ENCODE data around the gene CYTH1.

The CYTH1 gene

DNA sequence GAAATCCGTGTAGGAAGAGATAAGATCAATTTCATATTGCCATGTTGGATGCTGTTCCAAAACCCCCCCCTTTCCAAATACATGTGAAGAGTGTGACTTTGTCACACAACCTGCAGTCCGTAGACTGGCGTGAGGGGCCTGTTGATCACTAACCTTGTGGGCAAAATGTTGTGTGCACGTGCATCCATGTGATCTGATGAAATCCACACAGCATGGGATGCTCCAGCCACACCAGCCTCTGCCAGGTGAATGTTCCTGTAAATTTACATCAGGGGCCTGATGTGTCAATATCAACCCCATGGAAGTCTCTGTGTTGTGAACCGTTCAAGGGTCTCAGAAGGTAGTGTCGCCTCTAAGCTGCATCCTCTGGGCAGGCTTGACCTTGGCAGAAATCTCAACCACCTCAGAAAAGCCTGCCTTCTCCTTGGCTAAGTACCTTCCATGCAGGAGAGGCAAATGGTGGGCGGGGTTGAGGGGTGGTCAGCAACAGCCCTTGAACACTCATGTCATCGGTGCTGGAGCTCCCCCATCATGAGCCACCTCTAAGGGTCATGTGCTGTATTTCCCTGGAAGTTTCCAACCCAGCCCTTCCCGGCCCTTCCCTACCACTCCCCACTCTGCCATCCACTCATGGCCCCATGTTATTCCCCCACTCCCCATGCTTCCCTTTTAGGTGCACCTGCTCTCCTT is 126.7 kb downstream of the CYTH1 start:
- no peak overlapping the region for H3K4me3 ChIP-seq (ENCODE audit: low read depth, low read length)
- TF ChIP-seq, protein P1, sequence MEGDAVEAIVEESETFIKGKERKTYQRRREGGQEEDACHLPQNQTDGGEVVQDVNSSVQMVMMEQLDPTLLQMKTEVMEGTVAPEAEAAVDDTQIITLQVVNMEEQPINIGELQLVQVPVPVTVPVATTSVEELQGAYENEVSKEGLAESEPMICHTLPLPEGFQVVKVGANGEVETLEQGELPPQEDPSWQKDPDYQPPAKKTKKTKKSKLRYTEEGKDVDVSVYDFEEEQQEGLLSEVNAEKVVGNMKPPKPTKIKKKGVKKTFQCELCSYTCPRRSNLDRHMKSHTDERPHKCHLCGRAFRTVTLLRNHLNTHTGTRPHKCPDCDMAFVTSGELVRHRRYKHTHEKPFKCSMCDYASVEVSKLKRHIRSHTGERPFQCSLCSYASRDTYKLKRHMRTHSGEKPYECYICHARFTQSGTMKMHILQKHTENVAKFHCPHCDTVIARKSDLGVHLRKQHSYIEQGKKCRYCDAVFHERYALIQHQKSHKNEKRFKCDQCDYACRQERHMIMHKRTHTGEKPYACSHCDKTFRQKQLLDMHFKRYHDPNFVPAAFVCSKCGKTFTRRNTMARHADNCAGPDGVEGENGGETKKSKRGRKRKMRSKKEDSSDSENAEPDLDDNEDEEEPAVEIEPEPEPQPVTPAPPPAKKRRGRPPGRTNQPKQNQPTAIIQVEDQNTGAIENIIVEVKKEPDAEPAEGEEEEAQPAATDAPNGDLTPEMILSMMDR (IDR thresholded peaks at IDR 0.05; ENCODE audit: low read depth, low read length), result no peak

GRCh38 chr17:78654325-78654724 is 127.7 kb downstream of the CYTH1 start:
- no peak overlapping the region for H3K4me3 ChIP-seq (ENCODE audit: low read depth, low read length)
- TF ChIP-seq, protein P1 (IDR thresholded peaks at IDR 0.05; ENCODE audit: low read depth, low read length), result no peak

DNA sequence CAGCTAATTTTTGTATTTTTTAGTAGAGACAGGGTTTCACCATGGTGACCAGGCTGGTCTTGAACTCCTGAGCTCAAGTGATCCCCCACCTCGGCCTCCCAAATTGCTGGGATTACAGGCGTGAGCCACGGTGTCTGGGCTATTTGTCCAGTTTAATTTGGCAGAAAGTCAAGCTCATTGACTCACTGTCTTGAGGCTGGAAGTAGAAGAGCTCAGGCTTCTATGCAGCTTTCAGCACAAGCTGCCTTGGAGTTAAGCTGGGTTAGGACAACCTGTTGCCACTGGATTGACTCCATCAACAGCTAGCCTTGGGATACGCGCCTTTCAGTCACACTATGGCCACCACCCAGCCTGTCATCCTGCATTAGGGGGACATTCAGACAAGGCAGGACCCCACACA is 128.7 kb downstream of the CYTH1 start:
- TF ChIP-seq, protein P1 (IDR thresholded peaks at IDR 0.05; ENCODE audit: low read depth, low read length), result no peak
- no peak overlapping the region for H3K4me3 ChIP-seq (ENCODE audit: low read depth, low read length)

DNA sequence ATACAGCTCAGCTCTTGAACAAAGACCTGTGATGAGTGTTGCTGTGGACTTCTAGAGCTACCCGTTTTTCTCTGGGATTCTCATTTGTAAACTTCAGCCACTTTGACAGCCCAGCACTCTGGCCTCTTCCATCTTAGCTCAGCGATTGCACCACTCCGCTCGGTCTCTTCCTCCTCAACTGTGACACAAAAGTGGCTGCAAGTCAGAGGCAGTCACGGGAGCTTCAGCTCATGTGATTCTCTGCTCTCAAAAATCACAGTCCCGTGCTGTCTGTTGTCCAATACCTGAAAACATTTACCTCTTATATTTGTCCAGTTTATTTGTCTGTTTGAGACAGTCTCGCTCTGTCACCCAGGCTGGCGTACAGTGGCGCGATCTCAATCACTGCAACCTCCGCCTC is 129.2 kb downstream of the CYTH1 start:
- H3K4me3 ChIP-seq (ENCODE audit: low read depth, low read length), result no peak overlapping the region
- TF ChIP-seq, protein P1 (IDR thresholded peaks at IDR 0.05; ENCODE audit: low read depth, low read length), result no peak

DNA sequence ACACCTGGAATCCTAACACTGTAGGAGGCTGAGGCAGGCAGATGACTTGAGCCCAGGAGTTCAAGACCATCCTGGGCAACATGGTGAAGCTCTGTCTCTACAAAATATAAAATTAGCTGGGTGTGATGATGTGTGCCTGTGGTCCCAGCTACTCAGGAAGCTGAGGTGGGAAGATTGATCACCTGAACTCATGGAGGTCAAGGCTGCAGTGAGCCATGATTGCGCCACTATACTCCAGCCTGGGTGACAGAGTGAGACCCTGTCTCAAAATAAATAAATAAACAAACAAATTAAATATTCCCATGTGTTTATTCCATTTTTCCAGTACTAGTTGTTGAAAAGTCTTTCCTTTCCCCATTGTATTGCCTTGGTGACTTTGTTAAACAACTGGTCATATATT is 130.0 kb downstream of the CYTH1 start:
- TF ChIP-seq, protein P1 (IDR thresholded peaks at IDR 0.05; ENCODE audit: low read depth, low read length), result no peak
- no peak overlapping the region for H3K4me3 ChIP-seq (ENCODE audit: low read depth, low read length)

DNA sequence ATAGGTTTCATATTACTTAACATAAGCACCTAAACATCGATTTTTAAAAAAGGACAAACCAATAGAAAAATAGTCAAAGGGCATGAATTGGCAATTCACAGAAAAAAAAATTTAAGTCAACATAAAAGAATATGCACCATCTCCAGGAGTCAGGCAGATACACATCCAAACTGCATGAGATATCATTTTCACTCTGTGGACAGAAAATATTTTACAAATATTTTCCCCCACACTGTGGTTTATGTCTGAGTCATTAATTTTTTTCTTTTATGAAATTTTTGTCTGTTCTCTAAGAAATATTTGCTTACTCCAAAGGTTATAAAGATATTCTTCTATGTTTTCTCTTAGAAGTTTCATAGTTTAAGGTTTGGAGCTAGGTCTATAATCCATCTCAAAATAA is 130.5 kb downstream of the CYTH1 start:
- TF ChIP-seq, protein P1 (IDR thresholded peaks at IDR 0.05; ENCODE audit: low read depth, low read length), result no peak

GRCh38 chr17:78650093-78650715 is 131.9 kb downstream of the CYTH1 start:
- no peak overlapping the region for H3K4me3 ChIP-seq (ENCODE audit: low read depth, low read length)
- TF ChIP-seq, protein P1 (IDR thresholded peaks at IDR 0.05; ENCODE audit: low read depth, low read length), result no peak

More for the DNA sequence above, 130.5 kb downstream of the CYTH1 start:
- H3K4me3 ChIP-seq (ENCODE audit: low read depth, low read length), result no peak overlapping the region

All from WI38 (cell line).